CD4-positive, alpha-beta memory T cell (primary cell): ENCODE measurements around the gene TMF1. TPM values are rescaled to one million over a fixed set of nuclear protein-coding genes. Genes with fewer than 3 reads are reported as not detected.
A peak's percentile ranks its signal among the peaks of the same experiment; 100 is the strongest.

Experiments
- CTCF ChIA-PET: fragments of 350-600 bp; sonication (Branson Sonifier 250); formaldehyde crosslinking; loops from one replicate; lab custom pipeline; 2021; ENCODE audit warnings: inconsistent platforms; ENCODE audit not compliant: partially characterized antibody; lab: Charles Lee
- POLR2A ChIA-PET: fragments of 350-600 bp; sonication (Branson Sonifier 250); formaldehyde crosslinking; loops from one replicate; lab custom pipeline; 2021; ENCODE audit not compliant: partially characterized antibody; lab: Charles Lee
- DNase-seq, 5 donors: peaks; one replicate each; pipeline versions ENCODE4 v3.0.0 to v3.0.0-alpha.2; 2020 to 2022; ENCODE audit warnings: mixed read lengths in 1 of 5
- H3K27ac ChIP-seq: one replicate; pipeline ENCODE4 v1.7.0; 2013; ENCODE audit warnings: low read depth, low read length
- H3K27me3 ChIP-seq: 2 replicates; pipeline ENCODE4 v1.7.0; 2013; ENCODE audit warnings: mild to moderate bottlenecking, low read length, moderate library complexity; ENCODE audit not compliant: insufficient read depth
- H3K36me3 ChIP-seq: 2 replicates; pipeline ENCODE4 v1.7.0; 2013; ENCODE audit warnings: mild to moderate bottlenecking, low read length, moderate library complexity; ENCODE audit not compliant: insufficient read depth
- H3K4me1 ChIP-seq: 2 replicates; pipeline ENCODE4 v1.7.0; 2013; ENCODE audit warnings: mild to moderate bottlenecking, low read length, moderate library complexity; ENCODE audit not compliant: insufficient read depth
- H3K4me3 ChIP-seq, 2 donors: one replicate each; pipeline ENCODE4 v1.7.0; 2013; ENCODE audit warnings: low read length in 2 of 2, mild to moderate bottlenecking in 1 of 2
- H3K9me3 ChIP-seq, 2 donors: one replicate each; pipeline ENCODE4 v1.7.0; 2013; ENCODE audit warnings: low read length in 2 of 2, control low read depth in 1 of 2; ENCODE audit not compliant: control insufficient read depth in 1 of 2
- H3K27ac Mint-ChIP-seq, 7 donors: one replicate each; pipeline ENCODE4 v1.8.0; 2020 to 2021; ENCODE audit warnings: mixed read lengths in 7 of 7, mild to moderate bottlenecking in 6 of 7, inconsistent platforms in 3 of 7, moderate library complexity in 3 of 7
- H3K27me3 Mint-ChIP-seq, 2 donors: one replicate each; pipeline ENCODE4 v1.8.0; 2020 to 2021; ENCODE audit warnings: mixed read lengths in 2 of 2
- H3K36me3 Mint-ChIP-seq, 2 donors: one replicate each; pipeline ENCODE4 v1.8.0; 2020 to 2021; ENCODE audit warnings: mixed read lengths in 2 of 2, inconsistent platforms in 1 of 2, mild to moderate bottlenecking in 1 of 2
- H3K4me1 Mint-ChIP-seq, 4 donors: one replicate each; pipeline ENCODE4 v1.8.0; 2020 to 2021; ENCODE audit warnings: mixed read lengths in 4 of 4, mild to moderate bottlenecking in 1 of 4
- H3K4me3 Mint-ChIP-seq, 8 donors: one replicate each; pipeline ENCODE4 v1.8.0; 2020 to 2021; ENCODE audit warnings: mixed read lengths in 8 of 8, mild to moderate bottlenecking in 7 of 8, moderate library complexity in 6 of 8, inconsistent platforms in 3 of 8
- H3K9me3 Mint-ChIP-seq, 8 donors: one replicate each; pipeline ENCODE4 v1.8.0; 2020 to 2021; ENCODE audit warnings: mixed read lengths in 8 of 8, mild to moderate bottlenecking in 5 of 8, inconsistent platforms in 3 of 8, moderate library complexity in 1 of 8
- intact Hi-C: fragments of 100-400 bp; cut with micrococcal nuclease; formaldehyde crosslinking; loops from one replicate; pipeline ENCODE4 v1.15.1; 2023
- polyA plus RNA-seq, 2 donors: library from polyadenylated mRNA; unstranded; fragments of 300-500 nt; fragmentation: Illumina TruSeq; gene quantifications; one replicate each; pipeline ENCODE4 v1.2.3, GENCODE V29; 2021
- total RNA-seq, 2 experiments: library from RNA; stranded (reverse); gene quantifications; one replicate each; pipeline ENCODE4 v1.2.3, GENCODE V29; 2021

Gene TMF1, protein sequence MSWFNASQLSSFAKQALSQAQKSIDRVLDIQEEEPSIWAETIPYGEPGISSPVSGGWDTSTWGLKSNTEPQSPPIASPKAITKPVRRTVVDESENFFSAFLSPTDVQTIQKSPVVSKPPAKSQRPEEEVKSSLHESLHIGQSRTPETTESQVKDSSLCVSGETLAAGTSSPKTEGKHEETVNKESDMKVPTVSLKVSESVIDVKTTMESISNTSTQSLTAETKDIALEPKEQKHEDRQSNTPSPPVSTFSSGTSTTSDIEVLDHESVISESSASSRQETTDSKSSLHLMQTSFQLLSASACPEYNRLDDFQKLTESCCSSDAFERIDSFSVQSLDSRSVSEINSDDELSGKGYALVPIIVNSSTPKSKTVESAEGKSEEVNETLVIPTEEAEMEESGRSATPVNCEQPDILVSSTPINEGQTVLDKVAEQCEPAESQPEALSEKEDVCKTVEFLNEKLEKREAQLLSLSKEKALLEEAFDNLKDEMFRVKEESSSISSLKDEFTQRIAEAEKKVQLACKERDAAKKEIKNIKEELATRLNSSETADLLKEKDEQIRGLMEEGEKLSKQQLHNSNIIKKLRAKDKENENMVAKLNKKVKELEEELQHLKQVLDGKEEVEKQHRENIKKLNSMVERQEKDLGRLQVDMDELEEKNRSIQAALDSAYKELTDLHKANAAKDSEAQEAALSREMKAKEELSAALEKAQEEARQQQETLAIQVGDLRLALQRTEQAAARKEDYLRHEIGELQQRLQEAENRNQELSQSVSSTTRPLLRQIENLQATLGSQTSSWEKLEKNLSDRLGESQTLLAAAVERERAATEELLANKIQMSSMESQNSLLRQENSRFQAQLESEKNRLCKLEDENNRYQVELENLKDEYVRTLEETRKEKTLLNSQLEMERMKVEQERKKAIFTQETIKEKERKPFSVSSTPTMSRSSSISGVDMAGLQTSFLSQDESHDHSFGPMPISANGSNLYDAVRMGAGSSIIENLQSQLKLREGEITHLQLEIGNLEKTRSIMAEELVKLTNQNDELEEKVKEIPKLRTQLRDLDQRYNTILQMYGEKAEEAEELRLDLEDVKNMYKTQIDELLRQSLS
- total RNA-seq = 10 to 100 TPM; 58.5 to 61.0 TPM
- polyA plus RNA-seq = 10 to 100 TPM; 42.8 to 43.2 TPM

DNA sequence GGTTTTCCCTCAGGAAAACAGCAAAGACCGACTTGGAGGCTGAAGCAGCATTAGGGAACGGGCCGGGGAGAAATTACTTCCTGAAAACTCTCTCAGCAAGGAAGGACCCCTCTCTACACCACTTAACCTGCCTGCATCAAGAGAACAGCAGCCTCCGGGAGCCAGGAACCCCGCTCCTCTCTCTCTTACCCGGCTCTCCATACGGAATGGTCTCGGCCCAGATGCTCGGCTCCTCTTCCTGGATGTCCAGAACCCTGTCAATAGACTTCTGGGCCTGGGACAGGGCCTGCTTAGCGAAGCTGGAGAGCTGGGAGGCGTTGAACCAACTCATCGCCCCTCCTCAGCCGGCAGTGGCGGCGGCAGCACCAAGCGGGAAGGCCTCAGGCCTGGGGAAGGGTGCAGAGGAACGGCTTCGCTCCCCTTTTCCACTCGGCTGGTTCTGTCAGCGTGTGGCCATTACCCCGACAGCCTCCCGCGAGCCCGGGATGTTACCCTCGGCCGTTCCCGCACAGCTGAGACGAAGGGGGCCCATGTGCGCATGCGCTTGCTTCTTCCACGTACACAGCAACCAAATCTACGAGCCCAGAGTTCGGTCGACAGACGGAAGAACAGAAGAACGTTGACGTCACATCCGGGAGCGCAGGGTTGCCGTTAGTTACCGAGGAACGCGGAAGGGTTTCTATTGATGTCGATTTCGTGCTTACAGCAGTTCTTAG lies at the start of gene TMF1:
Gene TMF1, minus strand, starts transcription at position 578 of the 716 bp plus-strand sequence. Its CDS starts 247 bp downstream, at position 331.
- H3K4me3 ChIP-seq = peak within 1 kb of the TSS; percentile 82 to 98

DNA sequence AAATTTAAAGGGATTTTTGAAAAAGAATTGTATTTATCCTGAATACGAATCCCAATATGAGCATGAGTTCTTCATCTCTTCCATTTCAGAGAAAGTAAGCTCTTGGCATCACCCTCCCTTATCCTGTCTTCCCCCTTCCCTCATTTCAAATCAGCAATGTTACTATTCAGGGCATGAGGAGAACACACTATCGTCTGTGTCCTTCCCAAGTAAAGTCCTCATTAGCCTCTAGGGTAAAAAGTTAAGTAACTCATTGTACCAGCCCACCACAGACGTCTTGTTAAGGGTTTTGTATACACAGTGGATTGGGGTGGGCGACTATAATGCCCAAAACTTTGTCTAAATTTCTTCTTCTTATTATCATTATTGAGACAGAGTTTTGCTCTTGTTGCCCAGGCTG lies 47.4 kb upstream of the TMF1 start:
- no peaks in the 10 kb centered on the region for H3K9me3 ChIP-seq
- no peak for DNase-seq
- ChIA-PET POLR2A (interaction anchor here (0.5 to 3.7 kb wide), 3 partner anchors 8 to 39 kb away, joined by 3 to 15 read pairs (median 4); no protein-coding TSS in a partner anchor), CTCF (interaction anchor here (0.8 to 1.9 kb wide), 5 partner anchors 13 to 52 kb away, joined by 3 to 5 read pairs (median 4); no protein-coding TSS in a partner anchor)
- peaks cover 48 to 66% of the 10 kb centered on the region in 2 donors for H3K36me3 Mint-ChIP-seq
- H3K4me1 Mint-ChIP-seq = peaks cover 50 to 91% (median 67%) of the 10 kb centered on the region in 4 donors
- H3K36me3 ChIP-seq = peaks cover 37% of the 10 kb centered on the region
- H3K9me3 Mint-ChIP-seq = no peaks in the 10 kb centered on the region
- no peak overlapping the region for H3K4me3 ChIP-seq
- intact Hi-C loops = no loop called here
- H3K27me3 Mint-ChIP-seq = no peaks in the 10 kb centered on the region
- H3K27ac ChIP-seq = no peak overlapping the region
- no peaks in the 10 kb centered on the region for H3K27me3 ChIP-seq
- H3K27ac Mint-ChIP-seq = peak overlapping the region in 6 of 7 donors; percentile 37 to 96 (median 78)
- peaks cover 81% of the 10 kb centered on the region for H3K4me1 ChIP-seq
- H3K4me3 Mint-ChIP-seq = peak overlapping the region in 5 of 8 donors; percentile 11 to 64 (median 30)

More for the DNA sequence above, at the start of gene TMF1:
- peaks cover 32 to 62% (median 41%) of the 10 kb centered on the region in 4 donors for H3K4me1 Mint-ChIP-seq
- CTCF ChIA-PET = interaction anchor here (0.9 to 6.0 kb wide), 8 partner anchors 22 to 68 kb away, joined by 3 to 33 read pairs (median 4); partner anchors contain the start of genes ARL6IP5 and EOGT
- H3K27me3 Mint-ChIP-seq = no peaks in the 10 kb centered on the region
- H3K27ac Mint-ChIP-seq = peak within 1 kb of the TSS; percentile 97 to 100 (median 99)
- H3K9me3 ChIP-seq = no peaks in the 10 kb centered on the region
- intact Hi-C loops = loop anchor here (1.0 to 2.0 kb wide), 4 partner anchors 28 to 147 kb away; partner anchors contain the start of genes ARL6IP5, EOGT and UBA3
- peaks cover 26% of the 10 kb centered on the region for H3K36me3 ChIP-seq
- peaks cover 21 to 49% of the 10 kb centered on the region in 2 donors for H3K36me3 Mint-ChIP-seq
- H3K4me3 Mint-ChIP-seq = peak within 1 kb of the TSS; percentile 94 to 99 (median 98)
- peaks cover 0 to 2% (median 0%) of the 10 kb centered on the region in 8 donors for H3K9me3 Mint-ChIP-seq
- POLR2A ChIA-PET = interaction anchor here (0.6 to 6.8 kb wide), 17 partner anchors 8 to 148 kb away, joined by 3 to 287 read pairs (median 6); partner anchors contain the start of genes ARL6IP5, EOGT and UBA3
- H3K27me3 ChIP-seq = no peaks in the 10 kb centered on the region
- DNase-seq = peak; percentile 96 to 99 (median 98)
- peaks cover 49% of the 10 kb centered on the region for H3K4me1 ChIP-seq
- peak within 1 kb of the TSS; percentile 96 for H3K27ac ChIP-seq

DNA sequence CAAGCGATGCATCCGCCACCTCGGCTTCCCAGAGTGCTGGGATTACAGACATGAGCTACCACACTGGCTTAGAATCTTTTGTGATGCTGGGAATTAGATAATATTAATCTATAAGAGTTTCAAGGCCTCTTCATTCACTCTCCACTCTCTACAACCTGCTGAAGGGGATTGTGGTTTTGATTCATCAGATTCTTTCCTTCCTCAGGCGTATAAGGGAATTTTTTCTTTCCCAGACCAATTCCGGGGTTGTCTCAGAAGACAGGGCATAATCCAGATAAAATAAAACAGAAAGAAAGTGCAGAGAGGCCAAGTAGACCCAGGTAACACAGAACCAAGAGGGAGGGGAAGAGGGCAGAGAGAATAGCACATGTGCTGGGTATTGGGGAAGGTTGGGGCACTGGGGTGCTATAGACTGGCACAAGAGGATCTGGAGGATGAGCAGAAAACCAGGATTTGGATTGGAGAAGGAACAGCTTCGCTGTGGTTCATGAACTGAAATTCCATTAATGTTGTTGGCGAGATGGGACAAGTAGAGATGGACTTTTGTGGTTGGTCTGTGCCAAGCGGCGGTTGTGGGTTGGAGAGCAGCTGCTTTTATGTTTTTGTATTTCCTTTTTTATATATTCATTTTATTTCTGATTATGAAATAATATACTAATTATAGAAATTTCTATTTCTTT lies 45.4 kb upstream of the TMF1 start:
- no peaks in the 10 kb centered on the region for H3K9me3 ChIP-seq
- H3K27ac Mint-ChIP-seq = peak overlapping the region; percentile 57 to 97 (median 88)
- H3K36me3 Mint-ChIP-seq = peaks cover 30 to 62% of the 10 kb centered on the region in 2 donors
- no peaks in the 10 kb centered on the region for H3K27me3 ChIP-seq
- no peaks in the 10 kb centered on the region for H3K9me3 Mint-ChIP-seq
- no peak overlapping the region for H3K27ac ChIP-seq
- POLR2A ChIA-PET = interaction anchor here (0.6 kb wide), 1 partner anchor 9 kb away, joined by 3 read pairs; no protein-coding TSS in a partner anchor
- DNase-seq = no peak
- CTCF ChIA-PET = interaction anchor here (1.0 to 5.5 kb wide), 2 partner anchors 24 to 44 kb away, joined by 4 to 27 read pairs; partner anchors contain the start of gene LMOD3
- H3K4me1 Mint-ChIP-seq = peaks cover 52 to 93% (median 71%) of the 10 kb centered on the region in 4 donors
- peaks cover 18% of the 10 kb centered on the region for H3K36me3 ChIP-seq
- H3K4me3 ChIP-seq = no peak overlapping the region
- H3K27me3 Mint-ChIP-seq = no peaks in the 10 kb centered on the region
- intact Hi-C loops = loop anchor here (1.0 kb wide), 1 partner anchor 7 kb away; no protein-coding TSS in a partner anchor
- H3K4me1 ChIP-seq = peaks cover 86% of the 10 kb centered on the region
- peak overlapping the region; percentile 11 to 74 (median 48) for H3K4me3 Mint-ChIP-seq

GRCh38 chr3:69096299-69096698 lies 44.2 kb upstream of the TMF1 start:
- intact Hi-C loops = no loop called here
- peaks cover 5% of the 10 kb centered on the region for H3K36me3 ChIP-seq
- ChIA-PET CTCF (interaction anchor here (1.0 to 5.5 kb wide), 2 partner anchors 25 to 210 kb away, joined by 4 to 27 read pairs; partner anchors contain the start of gene LMOD3), POLR2A (interaction anchor here (3.0 to 18.6 kb wide), 4 partner anchors 9 to 45 kb away, joined by 9 to 287 read pairs (median 82); partner anchors contain the start of genes ARL6IP5, TMF1 and UBA3)
- Mint-ChIP-seq H3K27me3 (no peaks in the 10 kb centered on the region), H3K36me3 (peaks cover 24 to 54% of the 10 kb centered on the region in 2 donors), H3K27ac (peak overlapping the region; percentile 85 to 97 (median 93)), H3K4me1 (peaks cover 55 to 93% (median 73%) of the 10 kb centered on the region in 4 donors), H3K9me3 (no peaks in the 10 kb centered on the region), H3K4me3 (peak overlapping the region; percentile 54 to 88 (median 80))
- peaks cover 92% of the 10 kb centered on the region for H3K4me1 ChIP-seq
- H3K9me3 ChIP-seq = no peaks in the 10 kb centered on the region
- H3K4me3 ChIP-seq = peak overlapping the region in 1 of 2 donors; percentile 18
- DNase-seq = no peak
- H3K27me3 ChIP-seq = no peaks in the 10 kb centered on the region
- H3K27ac ChIP-seq = peak overlapping the region; percentile 52

GRCh38 chr3:69095636-69096035 lies 43.5 kb upstream of the TMF1 start:
- Mint-ChIP-seq H3K9me3 (no peaks in the 10 kb centered on the region), H3K27me3 (no peaks in the 10 kb centered on the region), H3K4me1 (peaks cover 59 to 95% (median 77%) of the 10 kb centered on the region in 4 donors), H3K27ac (peak overlapping the region; percentile 85 to 97 (median 93)), H3K36me3 (peaks cover 24 to 52% of the 10 kb centered on the region in 2 donors), H3K4me3 (peak overlapping the region; percentile 54 to 88 (median 80))
- intact Hi-C loops = loop anchor here (1.0 to 2.0 kb wide), 2 partner anchors 9 to 13 kb away; no protein-coding TSS in a partner anchor
- POLR2A ChIA-PET = interaction anchor here (1.2 to 18.6 kb wide), 7 partner anchors 9 to 83 kb away, joined by 3 to 287 read pairs (median 9); partner anchors contain the start of genes ARL6IP5, EOGT, TMF1 and UBA3
- peak overlapping the region in 1 of 2 donors; percentile 18 for H3K4me3 ChIP-seq
- H3K36me3 ChIP-seq = peaks cover 4% of the 10 kb centered on the region
- H3K4me1 ChIP-seq = peaks cover 92% of the 10 kb centered on the region
- peak; percentile 17 to 66 (median 30) for DNase-seq
- H3K27ac ChIP-seq = peak overlapping the region; percentile 52
- H3K9me3 ChIP-seq = no peaks in the 10 kb centered on the region
- CTCF ChIA-PET = interaction anchor here (1.0 to 5.5 kb wide), 4 partner anchors 9 to 211 kb away, joined by 4 to 27 read pairs (median 6); partner anchors contain the start of genes ARL6IP5 and LMOD3
- no peaks in the 10 kb centered on the region for H3K27me3 ChIP-seq
